GM19193 (cell line): ENCODE results near the gene AEBP1.

ENCODE experiments used
- POLR2A ChIP-seq: IDR thresholded peaks from 4 replicates; pipeline ENCODE4 v1.6.1; 2011; ENCODE audit not compliant: insufficient read depth, insufficient read length; ENCODE audit errors: extremely low read depth

The AEBP1 gene

DNA sequence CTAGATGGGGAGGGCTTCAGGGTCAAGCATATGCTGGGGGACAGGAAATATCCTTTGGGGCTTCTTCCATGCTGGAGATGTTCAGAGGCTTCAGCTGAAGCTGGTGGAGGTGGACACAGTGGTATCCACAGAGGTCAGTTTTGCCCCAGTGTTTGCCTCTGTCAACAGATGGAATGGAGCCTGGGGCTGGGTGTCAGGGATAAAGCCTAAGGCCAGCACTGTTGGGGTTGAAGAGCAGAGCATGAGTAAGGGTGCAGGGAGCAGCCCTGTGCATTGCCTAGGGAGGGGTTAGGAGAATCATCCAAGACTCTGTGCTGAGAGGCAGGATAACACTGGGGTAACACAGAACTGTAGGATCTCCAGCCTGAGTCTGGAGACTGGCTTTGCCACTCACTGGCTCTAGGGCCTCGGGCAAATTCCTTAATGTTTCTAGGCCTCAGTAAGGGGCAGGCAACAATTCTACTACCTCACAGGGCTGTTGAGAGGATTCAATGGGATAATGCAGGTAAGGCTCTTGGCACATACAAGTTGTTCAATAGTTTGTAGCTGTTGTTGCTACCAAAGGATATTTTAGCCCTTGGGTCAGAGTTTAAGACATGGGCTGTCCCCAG, 58.7 kb downstream of the AEBP1 start:
- TF ChIP-seq POLR2A: no peak

DNA sequence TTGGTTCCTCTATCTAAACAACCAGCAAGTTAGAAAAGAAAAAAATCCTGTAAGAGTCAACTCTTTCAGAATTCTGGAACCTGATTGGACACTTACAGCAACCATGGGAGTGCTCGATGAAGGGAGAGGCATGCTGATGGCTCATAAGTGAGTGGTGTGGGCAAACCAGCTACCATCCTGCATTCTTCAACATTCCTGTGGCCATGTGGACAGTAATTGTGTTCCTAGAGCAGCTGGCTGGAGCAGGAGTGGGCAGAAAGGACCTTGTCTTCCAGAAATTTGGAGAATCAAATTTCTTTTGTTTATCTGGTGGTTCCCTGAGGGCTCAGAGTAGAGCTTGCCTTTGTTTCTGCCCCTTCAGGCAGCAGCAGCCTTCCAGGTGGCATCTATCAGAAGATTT, 59.4 kb downstream of the AEBP1 start:
- no peak for TF ChIP-seq POLR2A
